Prostate gland (tissue), 2 donors: ENCODE results near the gene GABBR2. TPM values are rescaled to one million over a fixed set of nuclear protein-coding genes. Genes with fewer than 3 reads are reported as not detected.

ENCODE experiments used
- DNase-seq: peaks from one replicate; pipeline ENCODE4 v3.0.0-alpha.2; 2019; ENCODE audit warnings: low spot score
- H3K27ac ChIP-seq, 2 donors: fragments of 200-600 bp; sonication (generic); 2 replicates each; pipeline ENCODE4 v1.5.1; 2017 to 2019
- H3K27me3 ChIP-seq: fragments of 200-600 bp; sonication (generic); replicated peaks from 2 replicates; pipeline ENCODE4 v1.5.1; 2019; ENCODE audit not compliant: insufficient read depth
- H3K36me3 ChIP-seq, 2 donors: fragments of 200-600 bp; sonication (generic); 1 replicate in 1 of 2; 2 replicates in 1 of 2; pipeline versions ENCODE4 v1.5.1 to v1.8.1; 2017 to 2019
- H3K4me1 ChIP-seq: fragments of 200-600 bp; sonication (generic); replicated peaks from 2 replicates; pipeline ENCODE4 v1.5.1; 2019
- H3K4me3 ChIP-seq, 2 donors: fragments of 200-600 bp; sonication (generic); 2 replicates each; pipeline ENCODE4 v1.5.1; 2017 to 2019
- H3K9me3 ChIP-seq: fragments of 200-600 bp; sonication (generic); 2 replicates; pipeline ENCODE4 v1.5.1; 2017
- POLR2A ChIP-seq: fragments of 450-650 bp; IDR thresholded peaks from one replicate; pipeline ENCODE4 v1.6.1; 2016; ENCODE audit warnings: antibody characterized with exemption, mild to moderate bottlenecking
- POLR2AphosphoS5 ChIP-seq: sonication (generic); formaldehyde crosslinking; IDR thresholded peaks from one replicate; pipeline ENCODE4 v1.6.1; 2017; ENCODE audit warnings: antibody characterized with exemption
- WGBS: methylation state at CpG from one replicate; pipeline ENCODE4 v1.1.5; 2018; 5-methylcytosine and 5-hydroxymethylcytosine counted together
- intact Hi-C: fragments of 100-400 bp; cut with DNase I; formaldehyde crosslinking; loops from one replicate; pipeline ENCODE4 v1.14.2; 2022
- total RNA-seq, 2 donors: library from RNA; depleted of rRNA; stranded (reverse); fragments of >200 nt; gene quantifications; one replicate each; pipeline ENCODE4 v1.1.0, GENCODE V29; 2016
- TF ChIP-seq, protein P1 (sequence below), 4 experiments: fragments of 200-600 bp in 2 of 4; fragments of 450-650 bp in 2 of 4; sonication (generic) in 2 of 4; IDR thresholded peaks; 1 replicate in 3 of 4; 2 replicates in 1 of 4; pipeline ENCODE4 v1.5.1; 2016 to 2019; ENCODE audit warnings: antibody characterized with exemption in 4 of 4, mild to moderate bottlenecking in 2 of 4, moderate library complexity in 2 of 4

GABBR2 gene
- total RNA-seq, 2 donors from 2014 or later: 0.97 TPM; not detected in 1

DNA sequence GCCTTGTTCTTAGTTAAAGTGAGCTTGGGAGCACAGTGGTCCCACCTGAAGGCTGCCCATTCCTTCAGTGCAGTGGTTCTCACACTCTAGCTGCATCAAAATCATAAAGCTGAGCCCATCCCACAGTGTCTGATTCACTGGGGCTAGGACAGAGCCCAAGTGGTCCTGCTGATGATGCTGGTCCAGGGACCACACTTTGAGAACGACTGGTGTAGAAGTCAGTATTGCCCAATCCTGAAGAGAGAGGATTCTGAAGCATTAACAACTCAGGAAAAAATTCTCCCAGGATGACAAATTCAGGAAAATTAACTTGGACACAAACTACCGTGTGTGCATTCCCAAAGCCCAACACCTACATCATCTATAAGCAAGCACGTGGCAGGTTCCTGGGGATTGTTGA lies 176.2 kb downstream of the GABBR2 start:
- no peaks in the 10 kb centered on the region for H3K9me3 ChIP-seq
- intact Hi-C loops: no loop called here
- H3K27ac ChIP-seq: no peak overlapping the region
- no peaks in the 10 kb centered on the region for H3K36me3 ChIP-seq
- H3K4me3 ChIP-seq: no peak overlapping the region
- DNase-seq: no peak
- TF ChIP-seq, protein P1, sequence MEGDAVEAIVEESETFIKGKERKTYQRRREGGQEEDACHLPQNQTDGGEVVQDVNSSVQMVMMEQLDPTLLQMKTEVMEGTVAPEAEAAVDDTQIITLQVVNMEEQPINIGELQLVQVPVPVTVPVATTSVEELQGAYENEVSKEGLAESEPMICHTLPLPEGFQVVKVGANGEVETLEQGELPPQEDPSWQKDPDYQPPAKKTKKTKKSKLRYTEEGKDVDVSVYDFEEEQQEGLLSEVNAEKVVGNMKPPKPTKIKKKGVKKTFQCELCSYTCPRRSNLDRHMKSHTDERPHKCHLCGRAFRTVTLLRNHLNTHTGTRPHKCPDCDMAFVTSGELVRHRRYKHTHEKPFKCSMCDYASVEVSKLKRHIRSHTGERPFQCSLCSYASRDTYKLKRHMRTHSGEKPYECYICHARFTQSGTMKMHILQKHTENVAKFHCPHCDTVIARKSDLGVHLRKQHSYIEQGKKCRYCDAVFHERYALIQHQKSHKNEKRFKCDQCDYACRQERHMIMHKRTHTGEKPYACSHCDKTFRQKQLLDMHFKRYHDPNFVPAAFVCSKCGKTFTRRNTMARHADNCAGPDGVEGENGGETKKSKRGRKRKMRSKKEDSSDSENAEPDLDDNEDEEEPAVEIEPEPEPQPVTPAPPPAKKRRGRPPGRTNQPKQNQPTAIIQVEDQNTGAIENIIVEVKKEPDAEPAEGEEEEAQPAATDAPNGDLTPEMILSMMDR (IDR thresholded peaks at IDR 0.05): no peak
- TF ChIP-seq POLR2A: no peak
- no peak for TF ChIP-seq POLR2AphosphoS5
- H3K27me3 ChIP-seq: no peaks in the 10 kb centered on the region
- H3K4me1 ChIP-seq: no peaks in the 10 kb centered on the region
- WGBS: 86% methylated on average over 3 of the region's 3 CpGs

DNA sequence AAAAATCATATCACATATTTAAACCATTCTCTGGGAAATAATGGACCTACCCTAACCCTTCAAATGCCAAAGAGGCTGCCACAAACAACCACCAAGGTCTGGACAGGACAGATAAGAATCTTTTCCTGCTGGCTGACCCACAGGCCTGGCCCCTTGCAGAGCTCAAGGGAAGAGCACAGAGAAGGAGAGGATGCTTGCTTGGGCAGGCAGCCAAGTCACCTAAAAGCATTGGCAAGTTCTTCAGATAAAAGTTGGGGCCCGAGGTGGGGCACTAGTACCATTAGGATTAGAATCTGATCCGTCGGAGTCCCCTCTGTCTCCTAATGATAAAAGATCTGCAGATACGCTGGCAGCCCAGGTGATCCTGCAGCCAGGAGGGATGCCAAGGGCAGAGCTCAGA lies 176.6 kb downstream of the GABBR2 start:
- TF ChIP-seq POLR2A (no peak), POLR2AphosphoS5 (no peak)
- TF ChIP-seq, protein P1 (IDR thresholded peaks at IDR 0.05): no peak
- intact Hi-C loops: no loop called here
- DNase-seq: no peak
- Histone ChIP-seq H3K9me3 (no peaks in the 10 kb centered on the region), H3K4me1 (no peaks in the 10 kb centered on the region), H3K27ac (no peak overlapping the region), H3K4me3 (no peak overlapping the region), H3K27me3 (no peaks in the 10 kb centered on the region), H3K36me3 (no peaks in the 10 kb centered on the region)
- WGBS: 25% methylated on average over 4 of the region's 4 CpGs

DNA sequence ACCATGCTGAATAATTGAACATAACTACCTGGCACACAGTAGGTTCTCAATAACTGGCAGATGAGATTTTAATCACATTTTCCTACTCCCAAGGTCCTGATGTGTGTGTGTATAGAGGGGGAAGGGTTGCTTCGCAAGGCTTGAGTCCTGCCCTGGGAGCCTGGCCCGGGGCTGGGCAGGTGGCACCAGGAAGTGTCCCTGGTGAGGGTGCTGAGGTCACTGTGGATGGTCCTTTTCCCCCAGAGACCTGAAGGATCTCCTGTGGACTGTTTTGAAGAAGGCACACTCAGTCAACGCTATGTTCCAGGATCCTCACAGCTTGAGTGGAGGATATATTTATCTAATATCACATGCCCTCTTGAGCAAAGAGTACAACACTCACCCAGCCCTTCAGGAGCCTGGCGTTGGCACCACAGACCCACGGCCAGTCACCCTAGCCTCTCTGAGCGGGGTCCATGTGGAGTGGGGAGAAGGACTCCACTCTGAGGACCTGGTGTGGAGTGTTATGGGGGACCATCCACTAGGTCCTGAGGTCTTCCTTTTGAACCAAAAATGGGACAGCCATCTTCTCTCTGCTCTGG lies 177.8 kb downstream of the GABBR2 start:
- no peak overlapping the region for H3K4me3 ChIP-seq
- 87% methylated on average over 6 of the region's 6 CpGs for WGBS
- intact Hi-C loops: no loop called here
- H3K36me3 ChIP-seq: no peaks in the 10 kb centered on the region
- H3K27me3 ChIP-seq: no peaks in the 10 kb centered on the region
- no peaks in the 10 kb centered on the region for H3K9me3 ChIP-seq
- no peaks in the 10 kb centered on the region for H3K4me1 ChIP-seq
- H3K27ac ChIP-seq: no peak overlapping the region
- no peak for DNase-seq
- TF ChIP-seq POLR2AphosphoS5 (no peak), POLR2A (no peak)
- TF ChIP-seq, protein P1 (IDR thresholded peaks at IDR 0.05): no peak

DNA sequence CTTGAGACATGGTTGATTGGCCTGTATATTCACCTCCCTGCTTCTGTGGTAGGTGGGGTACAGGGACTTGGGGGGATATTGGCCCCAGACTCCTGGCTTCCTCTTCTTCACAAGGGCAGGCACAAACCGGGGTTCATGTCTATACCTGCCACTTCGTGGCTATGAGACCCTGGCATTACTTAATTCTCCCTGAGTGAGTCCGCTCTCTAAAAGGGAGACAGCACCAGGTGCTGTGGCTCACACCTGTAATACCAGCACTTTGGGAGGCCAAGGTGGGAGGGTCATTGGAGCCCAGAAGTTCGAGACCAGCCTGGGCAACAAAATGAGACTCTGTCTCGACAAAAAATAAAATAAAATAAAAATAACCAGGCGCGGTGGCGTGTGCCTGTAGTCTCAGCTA lies 178.5 kb downstream of the GABBR2 start:
- Histone ChIP-seq H3K4me1 (no peaks in the 10 kb centered on the region), H3K27ac (no peak overlapping the region), H3K9me3 (no peaks in the 10 kb centered on the region), H3K36me3 (no peaks in the 10 kb centered on the region), H3K27me3 (no peaks in the 10 kb centered on the region), H3K4me3 (no peak overlapping the region)
- intact Hi-C loops: no loop called here
- no peak for DNase-seq
- TF ChIP-seq, protein P1 (IDR thresholded peaks at IDR 0.05): no peak
- TF ChIP-seq POLR2A: no peak
- no peak for TF ChIP-seq POLR2AphosphoS5
- 72% methylated on average over 8 of the region's 8 CpGs for WGBS

DNA sequence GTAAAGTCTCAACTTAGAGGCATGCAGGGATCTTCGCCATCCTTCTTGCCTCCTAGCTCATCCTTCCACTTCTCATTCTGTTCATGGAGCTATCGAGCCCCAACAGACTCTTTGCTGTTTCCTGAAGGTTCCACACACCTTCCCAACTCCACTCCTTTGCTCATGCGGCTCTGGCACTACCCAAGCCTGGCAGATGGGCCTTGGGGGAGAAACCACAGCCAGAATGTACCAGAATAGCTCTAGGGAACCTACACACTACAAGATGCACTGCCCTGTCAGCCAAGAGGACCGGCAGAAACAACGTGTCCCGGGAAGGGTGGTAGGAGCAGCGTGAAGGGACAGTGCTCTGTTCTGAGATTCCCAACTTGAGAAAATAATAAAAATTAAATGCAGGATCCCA lies 178.9 kb downstream of the GABBR2 start:
- intact Hi-C loops: no loop called here
- Histone ChIP-seq H3K36me3 (no peaks in the 10 kb centered on the region), H3K4me1 (no peaks in the 10 kb centered on the region), H3K27me3 (no peaks in the 10 kb centered on the region), H3K9me3 (no peaks in the 10 kb centered on the region), H3K27ac (no peak overlapping the region), H3K4me3 (no peak overlapping the region)
- WGBS: 86% methylated on average over 7 of the region's 7 CpGs
- no peak for DNase-seq
- TF ChIP-seq POLR2A: no peak
- TF ChIP-seq, protein P1 (IDR thresholded peaks at IDR 0.05): no peak
- no peak for TF ChIP-seq POLR2AphosphoS5
